NCI-H2081 (cell line): ENCODE results near the gene KLK14.

Source experiments
- DNase-seq, 2 experiments: peaks; one replicate each; lab custom pipeline; 2025; lab: John Stamatoyannopoulos, UW

KLK14 gene

GRCh38 chr19:51044327-51044726 lies 38.4 kb downstream of the KLK14 start:
- no peak for DNase-seq

GRCh38 chr19:51043497-51043896 lies 39.2 kb downstream of the KLK14 start:
- DNase-seq = no peak

GRCh38 chr19:51040151-51040550 lies 42.5 kb downstream of the KLK14 start:
- no peak for DNase-seq

- DNase-seq = no peak
These were observed 46.2 kb downstream of the KLK14 start for GRCh38 chr19:51036519-51036918.

GRCh38 chr19:51034704-51035103 lies 48.0 kb downstream of the KLK14 start, which contains the start of gene KLK12:
Gene KLK12, minus strand, starts transcription at chr19:51035002. Its CDS starts 381 bp downstream, at chr19:51034621.
- DNase-seq = no peak

GRCh38 chr19:51031880-51032225 lies 50.8 kb downstream of the KLK14 start:
- no peak for DNase-seq

GRCh38 chr19:51031220-51031879 lies 51.3 kb downstream of the KLK14 start:
- no peak for DNase-seq

- DNase-seq = no peak
These were observed 52.1 kb downstream of the KLK14 start for GRCh38 chr19:51030631-51031030.

GRCh38 chr19:51029718-51030117 lies 53.0 kb downstream of the KLK14 start:
- DNase-seq = no peak
